GM12878 (cell line): ENCODE measurements around the gene XCR1. TPM values are rescaled to one million over a fixed set of nuclear protein-coding genes. Genes with fewer than 3 reads are reported as not detected.
A peak's percentile ranks its signal among the peaks of the same experiment; 100 is the strongest.

Experiments
- ASH2L ChIP-seq: fragments of 300-600, 200-600 bp; sonication (generic); IDR thresholded peaks from 2 replicates; pipeline ENCODE4 v1.6.1; 2017; ENCODE audit warnings: low read depth, mild to moderate bottlenecking, borderline replicate concordance
- BHLHE40 ChIP-seq, 2 experiments: fragments of 450-650 bp in 1 of 2; IDR thresholded peaks; 2 replicates each; pipeline ENCODE4 v1.6.1; 2011 to 2017; ENCODE audit warnings: low read depth in 2 of 2, borderline replicate concordance in 1 of 2, improper control_type of control experiment in 1 of 2, low read length in 1 of 2, mild to moderate bottlenecking in 1 of 2
- BRCA1 ChIP-seq: IDR thresholded peaks from 2 replicates; pipeline ENCODE4 v1.6.1; 2011; ENCODE audit warnings: low read depth, low read length, improper control_type of control experiment
- CHD4 ChIP-seq: fragments of 200-600 bp; sonication (generic); IDR thresholded peaks from 2 replicates; pipeline ENCODE4 v1.6.1; 2016; ENCODE audit warnings: mild to moderate bottlenecking
- EZH2 ChIP-seq: IDR thresholded peaks from 2 replicates; pipeline ENCODE4 v1.6.1; 2012; ENCODE audit warnings: low read depth, mild to moderate bottlenecking, control low read depth, inconsistent platforms, low read length, borderline replicate concordance; ENCODE audit not compliant: control insufficient read depth
- FOXK2 ChIP-seq: fragments of 450-650 bp; IDR thresholded peaks from 2 replicates; pipeline ENCODE4 v1.6.1; 2017; ENCODE audit warnings: mild to moderate bottlenecking, moderate library complexity
- HCFC1 ChIP-seq: fragments of 150-350 bp; IDR thresholded peaks from 2 replicates; pipeline ENCODE4 v1.6.1; 2014; ENCODE audit warnings: low read length
- HDAC2 ChIP-seq: fragments of 200-600 bp; sonication (generic); IDR thresholded peaks from 2 replicates; pipeline ENCODE4 v1.6.1; 2017
- HSF1 ChIP-seq: fragments of 150-350 bp; IDR thresholded peaks from 2 replicates; pipeline ENCODE4 v1.6.1; 2014; ENCODE audit warnings: mild to moderate bottlenecking, low read depth, low read length
- IKZF1 ChIP-seq: fragments of 450-650 bp; conservative IDR thresholded peaks from 2 replicates; pipeline ENCODE4 v1.6.1; 2017; ENCODE audit warnings: antibody characterized with exemption, mild to moderate bottlenecking
- IRF5 ChIP-seq: fragments of 450-650 bp; IDR thresholded peaks from 2 replicates; pipeline ENCODE4 v1.6.1; 2017; ENCODE audit warnings: borderline replicate concordance
- JUND ChIP-seq: IDR thresholded peaks from 2 replicates; pipeline ENCODE4 v1.6.1; 2012; ENCODE audit warnings: low read depth, mild to moderate bottlenecking, low read length, improper control_type of control experiment, moderate library complexity
- KLF5 ChIP-seq: fragments of 450-650 bp; IDR thresholded peaks from 2 replicates; pipeline ENCODE4 v1.6.1; 2014; ENCODE audit warnings: mild to moderate bottlenecking; ENCODE audit not compliant: partially characterized antibody
- NR2F1 ChIP-seq: fragments of 450-650 bp; conservative IDR thresholded peaks from 2 replicates; pipeline ENCODE4 v1.6.1; 2017; ENCODE audit warnings: mild to moderate bottlenecking
- NRF1 ChIP-seq: conservative IDR thresholded peaks from 2 replicates; pipeline ENCODE4 v1.6.1; 2011; ENCODE audit warnings: mild to moderate bottlenecking, low read depth, low read length, improper control_type of control experiment
- PAX8 ChIP-seq: fragments of 450-650 bp; IDR thresholded peaks from 2 replicates; pipeline ENCODE4 v1.6.1; 2017; ENCODE audit warnings: mild to moderate bottlenecking, moderate library complexity
- RCOR1 ChIP-seq: conservative IDR thresholded peaks from 2 replicates; pipeline ENCODE4 v1.6.1; 2012; ENCODE audit warnings: low read depth, low read length, improper control_type of control experiment
- RFX5 ChIP-seq: IDR thresholded peaks from 2 replicates; pipeline ENCODE4 v1.6.1; 2011; ENCODE audit warnings: low read depth, low read length, improper control_type of control experiment
- SRF ChIP-seq, 2 experiments: IDR thresholded peaks; 2 replicates each; pipeline ENCODE4 v1.6.1; 2011; ENCODE audit warnings: low read depth in 2 of 2, low read length in 2 of 2, mild to moderate bottlenecking in 1 of 2, moderate library complexity in 1 of 2
- STAT1 ChIP-seq: fragments of 450-650 bp; conservative IDR thresholded peaks from 2 replicates; pipeline ENCODE4 v1.6.1; 2014; ENCODE audit warnings: antibody characterized with exemption, mild to moderate bottlenecking
- TARDBP ChIP-seq: IDR thresholded peaks from 2 replicates; pipeline ENCODE4 v1.6.1; 2016; ENCODE audit warnings: borderline replicate concordance
- TBL1XR1 ChIP-seq: IDR thresholded peaks from 2 replicates; pipeline ENCODE4 v1.6.1; 2012; ENCODE audit warnings: low read depth, low read length, improper control_type of control experiment
- TCF12 ChIP-seq: IDR thresholded peaks from 2 replicates; pipeline ENCODE4 v1.6.1; 2011; ENCODE audit warnings: low read depth, mild to moderate bottlenecking, low read length
- polyA plus RNA-seq, 11 experiments: library from polyadenylated mRNA; depleted of rRNA in 4 of 11; unstranded in 6 of 11; stranded (reverse) in 5 of 11; fragments of >200 nt; fragmentation: Nextera tagmentation in 4 of 11; fragmentation: Illumina TruSeq in 1 of 11; extraction: Ambion mirVana in 4 of 11; extraction: Trizol in 1 of 11; gene quantifications; 1 replicate in 1 of 11; 2 replicates in 10 of 11; pipeline versions ENCODE4 v1.2.1 to v1.2.3, GENCODE V29; 2011 to 2016; ENCODE audit warnings: inconsistent platforms in 2 of 11, missing spikeins in 2 of 11, low read depth in 1 of 11
- total RNA-seq, 4 experiments: library from RNA; depleted of rRNA in 3 of 4; stranded (reverse); fragments of >200 nt in 3 of 4; fragmentation: Illumina TruSeq in 1 of 4; extraction: Trizol in 1 of 4; gene quantifications; 2 replicates each; pipeline versions ENCODE4 v1.2.1 to v1.2.3, GENCODE V29; 2013 to 2021
- TF ChIP-seq, protein P1 (sequence below): fragments of 450-650 bp; IDR thresholded peaks from 2 replicates; pipeline ENCODE4 v1.6.1; 2016; ENCODE audit warnings: mild to moderate bottlenecking
- TF ChIP-seq, protein P2 (sequence below): fragments of 450-650 bp; formaldehyde crosslinking; IDR thresholded peaks from 2 replicates; pipeline ENCODE4 v1.5.0; 2022; ENCODE audit warnings: mild to moderate bottlenecking, missing genetic modification characterization

XCR1 gene
- total and polyA plus RNA-seq, 10 of the 15 experiments (the other 5 are each of a cell fraction or from before 2014, with no cell fraction given): 0.02 to 0.29 (median 0.13) TPM; not detected in 2

DNA sequence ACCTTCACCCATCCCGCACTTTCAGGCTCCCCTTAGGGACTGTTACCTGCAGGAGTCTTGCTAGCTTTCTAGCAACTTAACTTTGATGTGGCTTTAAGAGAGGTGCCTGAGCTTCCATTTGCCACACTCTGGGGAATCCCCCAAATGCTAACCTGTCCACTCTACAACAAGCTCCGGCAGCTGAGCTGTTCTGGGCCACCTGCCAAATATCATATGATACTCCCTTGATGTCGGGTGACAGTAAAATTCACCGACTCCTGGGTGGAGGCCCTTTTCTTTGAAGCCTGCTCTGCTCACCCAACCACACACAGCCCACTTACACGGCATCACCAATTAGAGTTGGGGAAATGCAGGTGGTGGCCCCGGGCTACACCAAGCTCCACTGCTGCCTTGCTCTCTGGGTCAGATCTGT is 38.0 kb upstream of the XCR1 start (continued):
- TF ChIP-seq TARDBP: no peak
- peak; percentile 90 to 94 for TF ChIP-seq BHLHE40 (IDR thresholded peaks at IDR 0.05; ENCODE audit: borderline replicate concordance in 1 of 2, low read depth in 2 of 2, low read length in 1 of 2)
- TF ChIP-seq TBL1XR1: no peak
- TF ChIP-seq, protein P1, sequence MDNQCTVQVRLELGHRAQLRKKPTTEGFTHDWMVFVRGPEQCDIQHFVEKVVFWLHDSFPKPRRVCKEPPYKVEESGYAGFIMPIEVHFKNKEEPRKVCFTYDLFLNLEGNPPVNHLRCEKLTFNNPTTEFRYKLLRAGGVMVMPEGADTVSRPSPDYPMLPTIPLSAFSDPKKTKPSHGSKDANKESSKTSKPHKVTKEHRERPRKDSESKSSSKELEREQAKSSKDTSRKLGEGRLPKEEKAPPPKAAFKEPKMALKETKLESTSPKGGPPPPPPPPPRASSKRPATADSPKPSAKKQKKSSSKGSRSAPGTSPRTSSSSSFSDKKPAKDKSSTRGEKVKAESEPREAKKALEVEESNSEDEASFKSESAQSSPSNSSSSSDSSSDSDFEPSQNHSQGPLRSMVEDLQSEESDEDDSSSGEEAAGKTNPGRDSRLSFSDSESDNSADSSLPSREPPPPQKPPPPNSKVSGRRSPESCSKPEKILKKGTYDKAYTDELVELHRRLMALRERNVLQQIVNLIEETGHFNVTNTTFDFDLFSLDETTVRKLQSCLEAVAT: peak; percentile 62
- no peak for TF ChIP-seq FOXK2
- TF ChIP-seq JUND: no peak
- no peak for TF ChIP-seq NRF1
- TF ChIP-seq HDAC2: no peak
- no peak for TF ChIP-seq EZH2
- TF ChIP-seq IKZF1: peak; percentile 95
- no peak for TF ChIP-seq SRF (IDR thresholded peaks at IDR 0.05; ENCODE audit: low read depth in 2 of 2, low read length in 2 of 2)
- TF ChIP-seq KLF5: no peak
- TF ChIP-seq ASH2L: no peak
- TF ChIP-seq PAX8: no peak
- TF ChIP-seq BRCA1: no peak
- no peak for TF ChIP-seq RFX5
- TF ChIP-seq HSF1: no peak
- TF ChIP-seq HCFC1: no peak
- no peak for TF ChIP-seq RCOR1
- TF ChIP-seq CHD4: no peak
- no peak for TF ChIP-seq IRF5
- peak; percentile 48; the same call in 1 of the 2 replicates for TF ChIP-seq NR2F1
- TF ChIP-seq, protein P2, sequence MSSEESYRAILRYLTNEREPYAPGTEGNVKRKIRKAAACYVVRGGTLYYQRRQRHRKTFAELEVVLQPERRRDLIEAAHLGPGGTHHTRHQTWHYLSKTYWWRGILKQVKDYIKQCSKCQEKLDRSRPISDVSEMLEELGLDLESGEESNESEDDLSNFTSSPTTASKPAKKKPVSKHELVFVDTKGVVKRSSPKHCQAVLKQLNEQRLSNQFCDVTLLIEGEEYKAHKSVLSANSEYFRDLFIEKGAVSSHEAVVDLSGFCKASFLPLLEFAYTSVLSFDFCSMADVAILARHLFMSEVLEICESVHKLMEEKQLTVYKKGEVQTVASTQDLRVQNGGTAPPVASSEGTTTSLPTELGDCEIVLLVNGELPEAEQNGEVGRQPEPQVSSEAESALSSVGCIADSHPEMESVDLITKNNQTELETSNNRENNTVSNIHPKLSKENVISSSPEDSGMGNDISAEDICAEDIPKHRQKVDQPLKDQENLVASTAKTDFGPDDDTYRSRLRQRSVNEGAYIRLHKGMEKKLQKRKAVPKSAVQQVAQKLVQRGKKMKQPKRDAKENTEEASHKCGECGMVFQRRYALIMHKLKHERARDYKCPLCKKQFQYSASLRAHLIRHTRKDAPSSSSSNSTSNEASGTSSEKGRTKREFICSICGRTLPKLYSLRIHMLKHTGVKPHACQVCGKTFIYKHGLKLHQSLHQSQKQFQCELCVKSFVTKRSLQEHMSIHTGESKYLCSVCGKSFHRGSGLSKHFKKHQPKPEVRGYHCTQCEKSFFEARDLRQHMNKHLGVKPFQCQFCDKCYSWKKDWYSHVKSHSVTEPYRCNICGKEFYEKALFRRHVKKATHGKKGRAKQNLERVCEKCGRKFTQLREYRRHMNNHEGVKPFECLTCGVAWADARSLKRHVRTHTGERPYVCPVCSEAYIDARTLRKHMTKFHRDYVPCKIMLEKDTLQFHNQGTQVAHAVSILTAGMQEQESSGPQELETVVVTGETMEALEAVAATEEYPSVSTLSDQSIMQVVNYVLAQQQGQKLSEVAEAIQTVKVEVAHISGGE (CRISPR knock-in tag): no peak
- TF ChIP-seq TCF12: peak; percentile 68; the same call in 1 of the 2 replicates
- TF ChIP-seq STAT1: no peak
